ENCODE data around the gene TESK1.

DNA sequence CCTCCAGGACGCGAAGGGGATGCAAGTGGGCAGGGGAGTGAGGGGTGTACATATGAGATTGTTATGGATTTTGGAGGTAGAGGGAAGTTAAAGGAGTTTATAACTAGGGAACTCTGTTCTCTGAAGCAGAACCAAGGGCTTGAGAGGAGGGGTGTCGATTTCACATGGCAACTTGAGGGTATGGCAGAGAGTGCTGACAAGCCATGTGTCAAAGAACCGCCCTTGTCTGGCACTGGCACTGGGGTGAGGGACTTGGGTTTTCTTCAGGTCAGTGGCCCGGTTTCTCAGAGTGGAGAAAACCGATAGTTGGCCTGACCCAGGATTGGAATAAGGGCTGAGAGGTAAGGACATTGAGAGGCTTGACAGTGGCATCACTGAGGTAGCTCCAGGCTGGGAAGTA, 47.7 kb upstream of the TESK1 start:
- no peak for TF ChIP-seq POLR2A (IDR thresholded peaks at IDR 0.05; ENCODE audit: control extremely low read depth in 1 of 2, low read depth in 2 of 2, low read length in 2 of 2)
- no peak for TF ChIP-seq SIN3A (conservative IDR thresholded peaks at IDR 0.05 in 1 of 2, IDR thresholded peaks at IDR 0.05 in 1 of 2; ENCODE audit: low read depth in 1 of 2, low read length in 2 of 2)
- no peak for TF ChIP-seq POLR2AphosphoS5 (IDR thresholded peaks at IDR 0.05; ENCODE audit: low read depth, low read length)
- TF ChIP-seq, protein P1, sequence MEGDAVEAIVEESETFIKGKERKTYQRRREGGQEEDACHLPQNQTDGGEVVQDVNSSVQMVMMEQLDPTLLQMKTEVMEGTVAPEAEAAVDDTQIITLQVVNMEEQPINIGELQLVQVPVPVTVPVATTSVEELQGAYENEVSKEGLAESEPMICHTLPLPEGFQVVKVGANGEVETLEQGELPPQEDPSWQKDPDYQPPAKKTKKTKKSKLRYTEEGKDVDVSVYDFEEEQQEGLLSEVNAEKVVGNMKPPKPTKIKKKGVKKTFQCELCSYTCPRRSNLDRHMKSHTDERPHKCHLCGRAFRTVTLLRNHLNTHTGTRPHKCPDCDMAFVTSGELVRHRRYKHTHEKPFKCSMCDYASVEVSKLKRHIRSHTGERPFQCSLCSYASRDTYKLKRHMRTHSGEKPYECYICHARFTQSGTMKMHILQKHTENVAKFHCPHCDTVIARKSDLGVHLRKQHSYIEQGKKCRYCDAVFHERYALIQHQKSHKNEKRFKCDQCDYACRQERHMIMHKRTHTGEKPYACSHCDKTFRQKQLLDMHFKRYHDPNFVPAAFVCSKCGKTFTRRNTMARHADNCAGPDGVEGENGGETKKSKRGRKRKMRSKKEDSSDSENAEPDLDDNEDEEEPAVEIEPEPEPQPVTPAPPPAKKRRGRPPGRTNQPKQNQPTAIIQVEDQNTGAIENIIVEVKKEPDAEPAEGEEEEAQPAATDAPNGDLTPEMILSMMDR (IDR thresholded peaks at IDR 0.05; ENCODE audit: control extremely low read depth in 1 of 3, insufficient read depth in 1 of 3, low read depth in 1 of 3, low read length in 3 of 3): no peak
- TF ChIP-seq, protein P2, sequence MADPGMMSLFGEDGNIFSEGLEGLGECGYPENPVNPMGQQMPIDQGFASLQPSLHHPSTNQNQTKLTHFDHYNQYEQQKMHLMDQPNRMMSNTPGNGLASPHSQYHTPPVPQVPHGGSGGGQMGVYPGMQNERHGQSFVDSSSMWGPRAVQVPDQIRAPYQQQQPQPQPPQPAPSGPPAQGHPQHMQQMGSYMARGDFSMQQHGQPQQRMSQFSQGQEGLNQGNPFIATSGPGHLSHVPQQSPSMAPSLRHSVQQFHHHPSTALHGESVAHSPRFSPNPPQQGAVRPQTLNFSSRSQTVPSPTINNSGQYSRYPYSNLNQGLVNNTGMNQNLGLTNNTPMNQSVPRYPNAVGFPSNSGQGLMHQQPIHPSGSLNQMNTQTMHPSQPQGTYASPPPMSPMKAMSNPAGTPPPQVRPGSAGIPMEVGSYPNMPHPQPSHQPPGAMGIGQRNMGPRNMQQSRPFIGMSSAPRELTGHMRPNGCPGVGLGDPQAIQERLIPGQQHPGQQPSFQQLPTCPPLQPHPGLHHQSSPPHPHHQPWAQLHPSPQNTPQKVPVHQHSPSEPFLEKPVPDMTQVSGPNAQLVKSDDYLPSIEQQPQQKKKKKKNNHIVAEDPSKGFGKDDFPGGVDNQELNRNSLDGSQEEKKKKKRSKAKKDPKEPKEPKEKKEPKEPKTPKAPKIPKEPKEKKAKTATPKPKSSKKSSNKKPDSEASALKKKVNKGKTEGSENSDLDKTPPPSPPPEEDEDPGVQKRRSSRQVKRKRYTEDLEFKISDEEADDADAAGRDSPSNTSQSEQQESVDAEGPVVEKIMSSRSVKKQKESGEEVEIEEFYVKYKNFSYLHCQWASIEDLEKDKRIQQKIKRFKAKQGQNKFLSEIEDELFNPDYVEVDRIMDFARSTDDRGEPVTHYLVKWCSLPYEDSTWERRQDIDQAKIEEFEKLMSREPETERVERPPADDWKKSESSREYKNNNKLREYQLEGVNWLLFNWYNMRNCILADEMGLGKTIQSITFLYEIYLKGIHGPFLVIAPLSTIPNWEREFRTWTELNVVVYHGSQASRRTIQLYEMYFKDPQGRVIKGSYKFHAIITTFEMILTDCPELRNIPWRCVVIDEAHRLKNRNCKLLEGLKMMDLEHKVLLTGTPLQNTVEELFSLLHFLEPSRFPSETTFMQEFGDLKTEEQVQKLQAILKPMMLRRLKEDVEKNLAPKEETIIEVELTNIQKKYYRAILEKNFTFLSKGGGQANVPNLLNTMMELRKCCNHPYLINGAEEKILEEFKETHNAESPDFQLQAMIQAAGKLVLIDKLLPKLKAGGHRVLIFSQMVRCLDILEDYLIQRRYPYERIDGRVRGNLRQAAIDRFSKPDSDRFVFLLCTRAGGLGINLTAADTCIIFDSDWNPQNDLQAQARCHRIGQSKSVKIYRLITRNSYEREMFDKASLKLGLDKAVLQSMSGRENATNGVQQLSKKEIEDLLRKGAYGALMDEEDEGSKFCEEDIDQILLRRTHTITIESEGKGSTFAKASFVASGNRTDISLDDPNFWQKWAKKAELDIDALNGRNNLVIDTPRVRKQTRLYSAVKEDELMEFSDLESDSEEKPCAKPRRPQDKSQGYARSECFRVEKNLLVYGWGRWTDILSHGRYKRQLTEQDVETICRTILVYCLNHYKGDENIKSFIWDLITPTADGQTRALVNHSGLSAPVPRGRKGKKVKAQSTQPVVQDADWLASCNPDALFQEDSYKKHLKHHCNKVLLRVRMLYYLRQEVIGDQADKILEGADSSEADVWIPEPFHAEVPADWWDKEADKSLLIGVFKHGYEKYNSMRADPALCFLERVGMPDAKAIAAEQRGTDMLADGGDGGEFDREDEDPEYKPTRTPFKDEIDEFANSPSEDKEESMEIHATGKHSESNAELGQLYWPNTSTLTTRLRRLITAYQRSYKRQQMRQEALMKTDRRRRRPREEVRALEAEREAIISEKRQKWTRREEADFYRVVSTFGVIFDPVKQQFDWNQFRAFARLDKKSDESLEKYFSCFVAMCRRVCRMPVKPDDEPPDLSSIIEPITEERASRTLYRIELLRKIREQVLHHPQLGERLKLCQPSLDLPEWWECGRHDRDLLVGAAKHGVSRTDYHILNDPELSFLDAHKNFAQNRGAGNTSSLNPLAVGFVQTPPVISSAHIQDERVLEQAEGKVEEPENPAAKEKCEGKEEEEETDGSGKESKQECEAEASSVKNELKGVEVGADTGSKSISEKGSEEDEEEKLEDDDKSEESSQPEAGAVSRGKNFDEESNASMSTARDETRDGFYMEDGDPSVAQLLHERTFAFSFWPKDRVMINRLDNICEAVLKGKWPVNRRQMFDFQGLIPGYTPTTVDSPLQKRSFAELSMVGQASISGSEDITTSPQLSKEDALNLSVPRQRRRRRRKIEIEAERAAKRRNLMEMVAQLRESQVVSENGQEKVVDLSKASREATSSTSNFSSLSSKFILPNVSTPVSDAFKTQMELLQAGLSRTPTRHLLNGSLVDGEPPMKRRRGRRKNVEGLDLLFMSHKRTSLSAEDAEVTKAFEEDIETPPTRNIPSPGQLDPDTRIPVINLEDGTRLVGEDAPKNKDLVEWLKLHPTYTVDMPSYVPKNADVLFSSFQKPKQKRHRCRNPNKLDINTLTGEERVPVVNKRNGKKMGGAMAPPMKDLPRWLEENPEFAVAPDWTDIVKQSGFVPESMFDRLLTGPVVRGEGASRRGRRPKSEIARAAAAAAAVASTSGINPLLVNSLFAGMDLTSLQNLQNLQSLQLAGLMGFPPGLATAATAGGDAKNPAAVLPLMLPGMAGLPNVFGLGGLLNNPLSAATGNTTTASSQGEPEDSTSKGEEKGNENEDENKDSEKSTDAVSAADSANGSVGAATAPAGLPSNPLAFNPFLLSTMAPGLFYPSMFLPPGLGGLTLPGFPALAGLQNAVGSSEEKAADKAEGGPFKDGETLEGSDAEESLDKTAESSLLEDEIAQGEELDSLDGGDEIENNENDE (IDR thresholded peaks at IDR 0.05; ENCODE audit: insufficient replicate concordance, low read length): no peak
- TF ChIP-seq, protein P3, sequence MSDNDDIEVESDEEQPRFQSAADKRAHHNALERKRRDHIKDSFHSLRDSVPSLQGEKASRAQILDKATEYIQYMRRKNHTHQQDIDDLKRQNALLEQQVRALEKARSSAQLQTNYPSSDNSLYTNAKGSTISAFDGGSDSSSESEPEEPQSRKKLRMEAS (IDR thresholded peaks at IDR 0.05): no peak
- TF ChIP-seq CEBPB (IDR thresholded peaks at IDR 0.05; ENCODE audit: low read depth, low read length): no peak
